ENCODE results near the gene ZNF774.
"Not testable (repeated sequence)": the region's sequence is repeated elsewhere in the genome, so short reads cannot be mapped to it uniquely, and the experiment has no call there.

The ZNF774 gene

GRCh38 chr15:90352107-90352893 is at the start of gene ZNF774:
ZNF774 (plus strand) TSS chr15:90352284; CDS start chr15:90354661, 2,377 bp downstream.
- peak; percentile 91 for DNase-seq (ENCODE audit: low read depth)

DNA sequence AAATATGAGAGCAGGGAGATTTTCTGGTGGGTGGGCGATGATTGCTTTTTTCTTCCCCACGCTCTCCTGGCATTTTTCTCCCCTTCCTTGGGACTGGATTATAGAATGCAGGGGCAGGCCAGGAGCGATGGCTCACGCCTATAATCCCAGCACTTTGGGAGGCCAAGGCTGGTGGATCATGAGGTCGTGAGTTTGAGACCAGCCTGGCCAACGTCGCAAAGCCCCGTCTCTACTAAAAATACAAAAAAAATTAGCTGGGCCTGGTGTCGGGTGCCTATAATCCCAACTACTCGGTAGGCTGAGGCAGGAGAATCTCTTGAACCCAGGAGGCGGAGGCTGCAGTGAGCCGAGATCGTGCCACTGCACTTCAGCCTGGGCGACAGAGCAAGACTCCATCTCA is 46.7 kb upstream of the ZNF774 start:
- DNase-seq (ENCODE audit: low read depth) = not testable (repeated sequence)

- no peak for DNase-seq (ENCODE audit: low read depth)
Measured at GRCh38 chr15:90305932-90306331, 46.2 kb upstream of the ZNF774 start.

DNA sequence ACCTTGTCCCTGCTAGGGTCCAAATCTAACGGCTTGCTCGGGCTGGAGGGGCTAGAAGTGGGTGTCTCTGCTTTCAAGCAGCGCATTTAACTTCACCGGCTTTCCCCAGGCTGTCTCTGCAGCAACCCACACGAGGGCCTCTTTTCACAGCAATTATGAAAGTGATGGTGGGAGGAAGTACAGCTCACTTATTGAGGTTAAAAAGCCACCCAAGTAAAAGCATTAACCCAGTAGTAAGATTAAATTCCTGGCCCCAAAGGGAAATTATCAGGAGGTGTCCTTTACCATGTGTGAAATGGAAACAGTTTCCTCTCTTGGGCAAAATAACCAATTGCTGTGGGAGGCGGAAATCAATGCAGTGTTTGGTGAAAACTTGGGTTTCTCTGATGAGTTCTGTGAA is 45.5 kb upstream of the ZNF774 start:
- DNase-seq (ENCODE audit: low read depth) = no peak

GRCh38 chr15:90307661-90308060 is 44.4 kb upstream of the ZNF774 start:
- DNase-seq (ENCODE audit: low read depth) = no peak

DNA sequence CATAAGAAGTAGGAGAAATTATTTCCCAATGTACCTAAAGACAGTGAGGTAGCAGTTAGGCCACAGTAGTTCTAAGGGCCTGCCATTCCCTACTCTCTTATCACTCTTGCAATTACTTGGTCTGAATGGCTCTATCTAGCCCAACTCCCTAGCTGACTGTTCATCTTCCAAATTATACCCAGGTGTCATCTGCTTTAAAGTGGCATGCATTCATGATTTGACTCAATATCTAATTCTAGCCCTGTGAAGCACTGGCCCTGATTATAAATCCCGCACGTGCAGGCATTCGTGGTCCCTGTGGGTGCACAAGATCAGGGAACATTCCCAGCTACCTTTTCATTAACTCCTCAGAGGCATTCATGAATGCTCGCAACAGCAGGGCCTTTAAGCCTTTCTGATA is 43.1 kb upstream of the ZNF774 start:
- DNase-seq (ENCODE audit: low read depth) = no peak

DNA sequence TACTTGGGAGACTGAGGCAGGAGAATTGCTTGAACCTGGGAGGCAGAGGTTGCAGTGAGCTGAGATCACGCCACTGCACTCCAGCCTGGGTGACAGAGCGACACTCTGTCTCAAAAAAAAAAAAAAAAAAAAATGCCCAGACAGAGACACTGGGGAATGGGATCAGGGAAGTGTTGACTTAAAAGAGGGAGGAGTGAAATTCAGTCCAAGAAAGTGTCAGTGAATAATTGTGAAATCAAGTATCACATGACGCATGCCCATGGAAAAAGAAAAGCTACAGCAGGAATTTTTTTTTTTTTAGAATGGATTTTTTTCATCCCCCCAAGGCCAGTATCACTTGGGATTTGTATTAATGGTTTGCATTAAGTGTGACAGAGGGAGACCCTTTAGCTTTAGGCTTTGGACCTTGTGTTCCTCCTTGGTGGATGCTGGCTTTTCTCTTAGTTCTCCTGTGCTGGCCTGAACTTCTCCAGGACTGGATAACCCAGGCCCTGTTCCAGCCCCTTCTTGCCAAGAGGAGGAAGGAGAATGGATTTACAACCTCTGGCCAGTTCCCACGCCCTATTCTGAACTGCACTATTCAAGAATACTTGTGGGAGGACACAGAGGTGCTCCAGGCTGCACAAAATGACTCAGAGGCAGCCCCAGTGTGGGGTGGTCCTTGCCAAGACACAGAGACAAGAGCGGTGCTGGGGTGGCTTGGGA is 36.7 kb upstream of the ZNF774 start:
- peak; percentile 85 for DNase-seq (ENCODE audit: low read depth)

GRCh38 chr15:90316139-90316538 is 35.9 kb upstream of the ZNF774 start:
- DNase-seq (ENCODE audit: low read depth) = no peak

GRCh38 chr15:90318591-90318990 is 33.5 kb upstream of the ZNF774 start:
- DNase-seq (ENCODE audit: low read depth) = no peak

GRCh38 chr15:90320062-90320884 is 31.8 kb upstream of the ZNF774 start:
- DNase-seq (ENCODE audit: low read depth) = peak; percentile 80

GRCh38 chr15:90320885-90321278 is 31.2 kb upstream of the ZNF774 start:
- DNase-seq (ENCODE audit: low read depth) = no peak

DNA sequence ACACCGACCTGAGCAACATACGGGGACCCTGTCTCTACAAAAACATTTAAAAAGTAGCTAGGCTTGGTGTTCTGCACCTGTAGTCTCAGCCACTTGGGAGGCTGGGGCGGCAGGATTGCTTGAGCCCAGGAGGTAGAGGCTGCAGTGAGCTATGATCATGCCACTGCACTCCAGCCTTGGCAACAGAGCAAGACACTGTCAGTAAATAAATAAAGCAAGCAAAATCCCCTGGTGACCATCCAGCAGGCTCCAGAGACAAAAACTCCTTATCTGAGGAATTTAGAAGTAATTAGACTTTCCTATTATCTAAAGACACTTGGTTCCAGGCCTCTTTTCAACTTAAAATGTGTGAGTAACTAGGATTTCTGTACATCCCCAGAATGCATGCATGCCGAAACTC is 29.5 kb upstream of the ZNF774 start:
- DNase-seq (ENCODE audit: low read depth) = no peak

- no peak for DNase-seq (ENCODE audit: low read depth)
Measured at GRCh38 chr15:90325726-90326125, 26.4 kb upstream of the ZNF774 start.

- DNase-seq (ENCODE audit: low read depth) = no peak
Measured at GRCh38 chr15:90326441-90326840, 25.6 kb upstream of the ZNF774 start.

GRCh38 chr15:90327311-90327710 is 24.8 kb upstream of the ZNF774 start:
- DNase-seq (ENCODE audit: low read depth) = no peak

DNA sequence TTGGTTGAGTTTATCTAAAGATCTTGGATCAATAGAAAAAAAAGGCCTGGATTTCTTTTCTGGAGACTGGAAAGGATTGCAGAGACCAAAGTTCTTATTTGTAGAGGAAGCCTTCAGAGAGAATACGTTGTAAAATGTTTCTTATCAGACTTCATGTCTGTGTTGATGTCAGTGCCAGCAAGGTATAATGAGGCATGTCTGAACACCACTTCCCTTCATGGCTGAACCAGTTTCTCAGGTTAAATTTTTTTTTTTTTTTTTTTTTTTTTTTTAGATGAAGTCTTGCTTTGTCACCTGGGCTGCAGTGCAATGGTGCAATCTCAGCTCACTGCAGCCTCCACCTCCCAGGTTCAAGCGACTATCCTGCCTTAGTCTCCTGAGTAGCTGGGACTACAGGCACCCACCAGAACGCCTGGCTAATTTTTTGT is 17.8 kb upstream of the ZNF774 start:
- DNase-seq (ENCODE audit: low read depth) = no peak

GRCh38 chr15:90336705-90337141 is 15.4 kb upstream of the ZNF774 start:
- DNase-seq (ENCODE audit: low read depth) = no peak

DNA sequence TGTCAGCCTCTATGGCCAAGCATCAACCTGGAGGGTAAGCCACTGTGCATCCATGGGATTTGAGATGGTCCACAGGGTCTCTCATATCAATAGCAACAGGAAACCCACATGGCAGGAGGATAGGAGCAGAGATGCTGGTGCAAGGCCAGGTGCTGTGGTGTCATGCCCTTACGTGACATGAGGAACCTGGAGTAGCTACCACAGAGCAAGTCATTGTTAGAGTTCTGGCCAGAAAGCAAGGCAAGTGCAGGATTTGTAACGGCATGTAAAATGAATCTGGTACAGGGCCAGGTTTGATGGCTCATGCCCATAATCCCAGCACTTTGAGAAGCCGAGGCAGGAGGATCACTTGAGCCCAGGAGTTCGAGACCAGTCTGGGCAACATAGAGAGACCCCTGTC is 14.8 kb upstream of the ZNF774 start:
- DNase-seq (ENCODE audit: low read depth) = no peak

DNA sequence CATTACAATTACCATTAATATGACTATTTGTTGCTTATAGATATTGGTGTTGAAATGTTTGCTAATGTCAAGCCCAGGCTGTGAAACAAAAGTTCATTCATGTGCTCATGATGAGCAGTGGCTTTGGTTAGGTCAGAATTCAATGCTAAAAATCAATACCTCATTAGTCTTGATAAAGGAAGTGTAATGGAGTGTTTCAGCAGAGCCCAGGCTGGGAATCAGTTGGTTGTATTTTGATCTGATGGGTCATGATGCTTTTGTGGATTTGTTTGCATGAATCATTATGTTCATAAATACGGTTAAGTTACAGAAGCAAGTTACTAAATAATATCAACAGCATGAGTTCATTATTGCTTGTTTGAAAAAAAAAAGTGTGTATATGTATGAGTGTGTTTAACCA is 13.6 kb upstream of the ZNF774 start:
- DNase-seq (ENCODE audit: low read depth) = no peak

- no peak for DNase-seq (ENCODE audit: low read depth)
Measured at GRCh38 chr15:90340345-90340744, 11.7 kb upstream of the ZNF774 start.

DNA sequence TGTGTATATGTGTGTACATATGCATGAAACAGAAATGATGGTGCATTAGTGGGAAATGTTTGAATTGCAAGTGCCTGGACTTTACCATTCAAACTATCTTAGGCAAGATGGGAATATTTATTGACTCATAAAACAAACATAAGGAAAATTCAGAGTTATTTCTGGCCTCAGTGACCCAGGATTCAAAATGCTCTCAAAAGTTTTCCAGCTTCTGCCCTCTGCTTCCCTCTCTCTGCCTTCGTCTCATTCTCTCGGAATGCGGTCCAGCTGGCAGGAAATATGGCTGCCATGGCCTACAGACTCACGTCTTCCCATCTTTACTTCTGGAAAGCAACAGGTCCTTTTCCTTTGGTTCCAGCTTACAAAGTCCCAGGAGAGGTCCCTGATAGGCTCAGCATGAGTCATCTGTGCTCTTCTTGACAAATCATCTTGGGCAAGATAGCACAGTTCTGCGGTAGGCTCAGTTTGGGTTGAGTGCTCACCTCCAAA is 8.7 kb upstream of the ZNF774 start:
- DNase-seq (ENCODE audit: low read depth) = no peak

GRCh38 chr15:90344662-90345061 is 7.4 kb upstream of the ZNF774 start:
- no peak for DNase-seq (ENCODE audit: low read depth)

Measured in GM04504 (cell line).